IMR-90 (cell line): Measurements from ENCODE around the gene ATP6V1D. TPM values are rescaled to one million over a fixed set of nuclear protein-coding genes. Genes with fewer than 3 reads are reported as not detected.

Experiments
- ATAC-seq: fragments of 200-7000 bp; cut with Tn5 transposase; 2 replicates; pipeline ENCODE4 v1.9.1; 2020; ENCODE audit warnings: low read depth, mild to moderate bottlenecking, moderate library complexity
- BruUV-seq: library from RNA; stranded (reverse); fragments of 400-500 nt; replicated peaks from 2 replicates; lab custom pipeline; 2021; lab: Mats Ljungman, UMichigan
- CTCF ChIA-PET: fragments of 300-600 bp; formaldehyde crosslinking; extraction: SDS; loops from one replicate; lab custom pipeline; 2021; ENCODE audit warnings: antibody characterized with exemption; lab: Yijun Ruan, JAX
- POLR2A ChIA-PET: fragments of 300-600 bp; sonication (Branson Sonifier 250); formaldehyde crosslinking; loops from one replicate; lab custom pipeline; 2022; ENCODE audit warnings: antibody characterized with exemption; ENCODE audit not compliant: unreplicated experiment; lab: Charles Lee
- DNase-seq: peaks from one replicate; pipeline ENCODE4 v3.0.0; 2013
- H2AFZ ChIP-seq: replicated peaks from 2 replicates; pipeline ENCODE3; 2013; ENCODE audit warnings: low read length, mild to moderate bottlenecking; ENCODE audit not compliant: poor library complexity
- H2AK5ac ChIP-seq: 2 replicates; pipeline ENCODE4 v1.6.1; 2013; ENCODE audit warnings: low read depth, low read length, inconsistent platforms
- H2AK9ac ChIP-seq: replicated peaks from 2 replicates; pipeline ENCODE3; 2013; ENCODE audit warnings: mild to moderate bottlenecking, low read depth, low read length, moderate library complexity; ENCODE audit not compliant: poor library complexity
- H2BK120ac ChIP-seq: 2 replicates; pipeline ENCODE4 v1.6.1; 2013; ENCODE audit warnings: low read depth, low read length, inconsistent platforms
- H2BK15ac ChIP-seq: 3 replicates; pipeline ENCODE4 v1.6.1; 2013; ENCODE audit warnings: low read depth, low read length, inconsistent platforms
- H2BK20ac ChIP-seq: 2 replicates; pipeline ENCODE4 v1.6.1; 2013; ENCODE audit warnings: low read depth, mild to moderate bottlenecking, inconsistent platforms, low read length, moderate library complexity
- H2BK5ac ChIP-seq: 2 replicates; pipeline ENCODE4 v1.6.1; 2013; ENCODE audit warnings: mild to moderate bottlenecking, low read depth, low read length, inconsistent platforms; ENCODE audit not compliant: poor library complexity, severe bottlenecking
- H3K14ac ChIP-seq: replicated peaks from 2 replicates; pipeline ENCODE4 v1.6.1; 2013; ENCODE audit warnings: low read depth, low read length, inconsistent platforms
- H3K18ac ChIP-seq: 2 replicates; pipeline ENCODE4 v1.6.1; 2013; ENCODE audit warnings: low read depth, low read length, control low read depth
- H3K23ac ChIP-seq: 2 replicates; pipeline ENCODE4 v1.6.1; 2013; ENCODE audit warnings: low read depth, low read length, inconsistent platforms
- H3K27ac ChIP-seq: 2 replicates; pipeline ENCODE4 v1.5.1; 2013; ENCODE audit warnings: mild to moderate bottlenecking, control low read depth, low read length; ENCODE audit not compliant: insufficient read depth
- H3K27me3 ChIP-seq: 2 replicates; pipeline ENCODE4 v1.6.1; 2013; ENCODE audit warnings: low read length; ENCODE audit not compliant: control insufficient read depth, insufficient read depth
- H3K36me3 ChIP-seq: 2 replicates; pipeline ENCODE4 v1.6.1; 2013; ENCODE audit warnings: low read length, mixed read lengths; ENCODE audit not compliant: control insufficient read depth, insufficient read depth
- H3K4ac ChIP-seq: 2 replicates; pipeline ENCODE4 v1.6.1; 2013; ENCODE audit warnings: low read depth, low read length, inconsistent platforms
- H3K4me1 ChIP-seq: 2 replicates; pipeline ENCODE4 v1.6.1; 2013; ENCODE audit warnings: low read length, mixed read lengths; ENCODE audit not compliant: control insufficient read depth, insufficient read depth
- H3K4me2 ChIP-seq: 2 replicates; pipeline ENCODE4 v1.6.1; 2013; ENCODE audit warnings: low read depth, mild to moderate bottlenecking, control low read depth, low read length, moderate library complexity
- H3K4me3 ChIP-seq: 2 replicates; pipeline ENCODE4 v1.5.1; 2013; ENCODE audit warnings: low read depth, mild to moderate bottlenecking, control low read depth, low read length, moderate library complexity; ENCODE audit not compliant: insufficient read depth
- H3K56ac ChIP-seq: 2 replicates; pipeline ENCODE4 v1.6.1; 2013; ENCODE audit warnings: low read length, inconsistent platforms; ENCODE audit not compliant: insufficient read depth; ENCODE audit errors: extremely low read depth
- H3K79me1 ChIP-seq, 2 experiments: 2 replicates each; pipeline ENCODE4 v1.6.1; 2013; ENCODE audit warnings: low read length in 2 of 2, inconsistent platforms in 1 of 2, low read depth in 1 of 2
- H3K9ac ChIP-seq: 2 replicates; pipeline ENCODE4 v1.6.1; 2013; ENCODE audit warnings: low read depth, low read length, control low read depth
- H3K9me1 ChIP-seq: 2 replicates; pipeline ENCODE4 v1.6.1; 2013; ENCODE audit warnings: low read length, inconsistent platforms; ENCODE audit not compliant: insufficient read depth
- H3K9me3 ChIP-seq: 2 replicates; pipeline ENCODE4 v1.6.1; 2013; ENCODE audit warnings: low read length; ENCODE audit not compliant: control insufficient read depth, insufficient read depth
- H4K20me1 ChIP-seq: 2 replicates; pipeline ENCODE4 v1.6.1; 2013; ENCODE audit warnings: low read length, inconsistent platforms; ENCODE audit not compliant: insufficient read depth
- H4K5ac ChIP-seq: 2 replicates; pipeline ENCODE4 v1.6.1; 2013; ENCODE audit warnings: mild to moderate bottlenecking, low read depth, low read length, control low read depth
- H4K8ac ChIP-seq, 2 experiments: 2 replicates each; pipeline ENCODE4 v1.6.1; 2013; ENCODE audit warnings: low read depth in 2 of 2, low read length in 2 of 2, control low read depth in 1 of 2, inconsistent platforms in 1 of 2
- H4K91ac ChIP-seq: 2 replicates; pipeline ENCODE4 v1.6.1; 2013; ENCODE audit warnings: low read depth, low read length, inconsistent platforms; ENCODE audit not compliant: insufficient read depth
- CEBPB ChIP-seq: IDR thresholded peaks from 2 replicates; pipeline ENCODE4 v1.6.1; 2012; ENCODE audit warnings: low read depth, low read length, improper control_type of control experiment
- ELK1 ChIP-seq: fragments of 150-350 bp; IDR thresholded peaks from 2 replicates; pipeline ENCODE4 v1.6.1; 2016; ENCODE audit warnings: low read depth, mild to moderate bottlenecking, low read length, moderate library complexity, borderline replicate concordance
- MAZ ChIP-seq: IDR thresholded peaks from 2 replicates; pipeline ENCODE4 v1.6.1; 2012; ENCODE audit warnings: low read depth, mild to moderate bottlenecking, low read length, improper control_type of control experiment, moderate library complexity, borderline replicate concordance
- WGBS, 2 experiments: methylation state at CpG; one replicate each; pipeline versions ENCODE4 v1.1.5 to v1.1.7; 2013; ENCODE audit warnings: missing lambda C conversion rate in 2 of 2; ENCODE audit not compliant: insufficient read length in 1 of 2; ENCODE audit errors: extremely low coverage in 2 of 2; 5-methylcytosine and 5-hydroxymethylcytosine counted together
- dilution Hi-C: fragments of 300-500 bp; cut with HindIII; formaldehyde crosslinking; loops from one replicate; pipeline ENCODE4 v1.14.3; 2018; ENCODE audit warnings: low sequenced_read_pairs; ENCODE audit not compliant: unreplicated experiment
- in situ Hi-C: fragments of 300-500 bp; cut with MboI; formaldehyde crosslinking; loops from 3 replicates; pipeline ENCODE4 v1.14.3; 2019; ENCODE audit warnings: low sequenced_read_pairs, inconsistent platforms, mixed read lengths
- intact Hi-C: fragments of 100-400 bp; cut with micrococcal nuclease; formaldehyde crosslinking; loops from 2 replicates; pipeline ENCODE4 v1.10.0; 2022
- polyA plus RNA-seq, 3 experiments: library from polyadenylated mRNA; depleted of rRNA; stranded (reverse); fragments of >200 nt; gene quantifications; 2 replicates each; pipeline ENCODE4 v1.2.3, GENCODE V29; 2012; ENCODE audit warnings: low replicate concordance in 1 of 3
- total RNA-seq: library from RNA; depleted of rRNA; stranded (reverse); fragments of >200 nt; gene quantifications from 2 replicates; pipeline ENCODE4 v1.2.3, GENCODE V29; 2012
- TF ChIP-seq, protein P1 (sequence below): conservative IDR thresholded peaks from 2 replicates; pipeline ENCODE4 v1.5.1; 2012; ENCODE audit warnings: mild to moderate bottlenecking, low read depth, low read length, improper control_type of control experiment

ATP6V1D gene
- total and polyA plus RNA-seq, 2 of the 4 experiments (the other 2 are of a cell fraction) = 54.5 to 113 TPM

DNA sequence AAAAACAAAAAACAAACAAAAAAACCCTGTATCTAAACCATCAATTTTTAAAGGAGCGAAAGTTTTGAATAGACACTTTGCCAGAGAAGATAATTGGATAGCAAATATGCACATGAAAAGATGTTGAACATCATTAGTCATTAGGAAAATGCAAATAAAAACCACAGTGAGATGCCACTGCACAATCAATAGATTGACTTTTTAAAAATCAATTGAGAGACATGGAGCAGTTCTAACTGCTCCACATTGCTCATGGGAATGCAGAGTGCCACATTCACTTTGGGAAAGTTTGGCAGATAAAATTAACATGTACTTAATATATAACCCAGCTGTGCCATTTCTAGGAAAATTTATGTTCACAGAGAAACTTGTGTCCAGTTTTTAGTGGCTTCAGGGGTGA is 13.2 kb upstream of the ATP6V1D start:
- Histone ChIP-seq H2AK9ac (no peak overlapping the region), H2AFZ (no peak overlapping the region), H4K91ac (no peak overlapping the region), H3K27me3 (no peaks in the 10 kb centered on the region), H3K18ac (no peak overlapping the region), H2AK5ac (no peak overlapping the region), H3K27ac (no peak overlapping the region), H3K9ac (no peak overlapping the region), H3K79me1 (peaks cover 14 to 33% of the 10 kb centered on the region in 2 experiments), H4K5ac (no peak overlapping the region), H3K4me1 (peaks cover 2% of the 10 kb centered on the region; the same call in 1 of the 2 replicates), H3K14ac (no peak overlapping the region), H4K20me1 (peaks cover 20% of the 10 kb centered on the region), H2BK120ac (no peak overlapping the region), H3K36me3 (peaks cover 44% of the 10 kb centered on the region), H2BK5ac (no peak overlapping the region), H3K4me3 (no peak overlapping the region), H3K4ac (no peak overlapping the region), H3K56ac (no peak overlapping the region), H4K8ac (no peak overlapping the region), H3K23ac (no peak overlapping the region), H2BK15ac (no peak overlapping the region), H3K9me1 (peaks cover 4% of the 10 kb centered on the region; the same call in 1 of the 2 replicates), H3K9me3 (no peaks in the 10 kb centered on the region), H2BK20ac (no peak overlapping the region), H3K4me2 (no peak overlapping the region)
- no peak for DNase-seq
- BruUV-seq = no TSS peak
- in situ Hi-C loops (no loop called here), intact Hi-C loops (no loop called here), dilution Hi-C loops (no loop called here)
- no CpG with 5 or more reads among the region's 1 CpG for WGBS, 2 experiments
- TF ChIP-seq CEBPB = no peak
- no peak for TF ChIP-seq ELK1
- no peak for TF ChIP-seq MAZ
- TF ChIP-seq, protein P1, sequence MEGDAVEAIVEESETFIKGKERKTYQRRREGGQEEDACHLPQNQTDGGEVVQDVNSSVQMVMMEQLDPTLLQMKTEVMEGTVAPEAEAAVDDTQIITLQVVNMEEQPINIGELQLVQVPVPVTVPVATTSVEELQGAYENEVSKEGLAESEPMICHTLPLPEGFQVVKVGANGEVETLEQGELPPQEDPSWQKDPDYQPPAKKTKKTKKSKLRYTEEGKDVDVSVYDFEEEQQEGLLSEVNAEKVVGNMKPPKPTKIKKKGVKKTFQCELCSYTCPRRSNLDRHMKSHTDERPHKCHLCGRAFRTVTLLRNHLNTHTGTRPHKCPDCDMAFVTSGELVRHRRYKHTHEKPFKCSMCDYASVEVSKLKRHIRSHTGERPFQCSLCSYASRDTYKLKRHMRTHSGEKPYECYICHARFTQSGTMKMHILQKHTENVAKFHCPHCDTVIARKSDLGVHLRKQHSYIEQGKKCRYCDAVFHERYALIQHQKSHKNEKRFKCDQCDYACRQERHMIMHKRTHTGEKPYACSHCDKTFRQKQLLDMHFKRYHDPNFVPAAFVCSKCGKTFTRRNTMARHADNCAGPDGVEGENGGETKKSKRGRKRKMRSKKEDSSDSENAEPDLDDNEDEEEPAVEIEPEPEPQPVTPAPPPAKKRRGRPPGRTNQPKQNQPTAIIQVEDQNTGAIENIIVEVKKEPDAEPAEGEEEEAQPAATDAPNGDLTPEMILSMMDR = no peak
- ATAC-seq = no peak
- ChIA-PET CTCF (no interaction called here), POLR2A (no interaction called here)
